Glutamatergic neuron (in vitro differentiated cells): ENCODE results near the gene PRR18. TPM values are rescaled to one million over a fixed set of nuclear protein-coding genes. Genes with fewer than 3 reads are reported as not detected.

Source experiments
- DNase-seq: peaks from one replicate; pipeline ENCODE4 v3.0.0; 2022
- H3K27ac Mint-ChIP-seq: one replicate; pipeline ENCODE4 v1.8.0; 2020; ENCODE audit warnings: mild to moderate bottlenecking, mixed read lengths, inconsistent platforms; ENCODE audit not compliant: unreplicated experiment
- H3K27me3 Mint-ChIP-seq: one replicate; pipeline ENCODE4 v1.8.0; 2020; ENCODE audit warnings: mild to moderate bottlenecking, moderate library complexity, mixed read lengths, inconsistent platforms; ENCODE audit not compliant: unreplicated experiment
- H3K36me3 Mint-ChIP-seq: one replicate; pipeline ENCODE4 v1.8.0; 2020; ENCODE audit warnings: mild to moderate bottlenecking, mixed read lengths, inconsistent platforms; ENCODE audit not compliant: unreplicated experiment
- H3K4me1 Mint-ChIP-seq: one replicate; pipeline ENCODE4 v1.8.0; 2020; ENCODE audit warnings: mild to moderate bottlenecking, low read depth, mixed read lengths, inconsistent platforms; ENCODE audit not compliant: unreplicated experiment
- H3K4me3 Mint-ChIP-seq: one replicate; pipeline ENCODE4 v1.8.0; 2020; ENCODE audit warnings: mild to moderate bottlenecking, mixed read lengths, inconsistent platforms; ENCODE audit not compliant: unreplicated experiment
- H3K9me3 Mint-ChIP-seq: one replicate; pipeline ENCODE4 v1.8.0; 2020; ENCODE audit warnings: mild to moderate bottlenecking, moderate library complexity, mixed read lengths, inconsistent platforms; ENCODE audit not compliant: unreplicated experiment
- total RNA-seq: library from RNA; stranded (reverse); fragmentation: NEBNext Ultra II Directional; extraction: Animal tissue kit (Norgen Biotek cat#: 25700); gene quantifications from one replicate; pipeline ENCODE4 v1.2.1, GENCODE V29; 2021; ENCODE audit not compliant: unreplicated experiment
- TF ChIP-seq, protein P1 (sequence below): fragments of 200-600 bp; sonication (generic); IDR thresholded peaks from one replicate; pipeline ENCODE4 v1.5.0; 2021; ENCODE audit not compliant: partially characterized antibody, unreplicated experiment

PRR18 gene
- total RNA-seq, 1 donor from 2014 or later: not detected

DNA sequence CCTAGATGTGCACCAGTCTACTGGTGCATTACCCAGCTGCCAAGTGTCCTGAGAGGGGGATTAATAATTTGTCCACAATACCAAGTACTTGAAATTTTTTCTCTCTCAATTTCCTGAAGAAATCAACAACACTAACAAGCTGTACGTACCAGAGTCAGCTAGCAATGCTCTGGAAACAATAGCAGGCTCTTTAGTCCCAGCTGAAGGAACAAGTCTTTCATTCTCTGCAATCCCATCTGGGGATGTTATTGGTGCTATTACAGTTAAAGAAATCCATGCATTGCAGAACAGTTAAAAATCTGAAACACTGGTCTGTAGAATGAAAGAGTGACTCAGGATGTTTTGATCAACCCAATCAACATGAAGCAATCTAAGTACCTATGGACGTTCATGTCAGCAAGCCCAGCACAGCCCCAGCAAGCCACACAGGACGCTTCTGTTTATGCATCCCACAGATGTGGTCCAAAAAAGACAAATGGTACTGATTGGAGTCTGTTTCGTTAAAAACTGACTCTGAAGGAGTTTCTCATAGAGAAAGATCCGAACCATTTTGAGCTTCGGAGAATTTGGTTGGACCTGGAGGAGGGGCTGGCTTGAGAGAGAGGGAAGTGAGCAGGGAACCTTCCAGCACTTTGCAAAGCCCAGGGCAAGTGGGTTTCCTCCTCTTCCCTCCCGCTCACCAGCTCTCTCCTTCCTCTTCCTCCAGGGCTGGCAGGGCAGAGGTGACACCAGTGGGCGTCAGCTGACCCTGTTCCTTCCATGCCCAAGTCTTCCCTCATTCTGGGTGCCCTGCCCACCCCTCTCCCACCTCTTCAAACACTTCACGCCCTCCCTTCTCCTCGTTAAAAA lies 11.9 kb downstream of the PRR18 start:
- peaks cover 1% of the 10 kb centered on the region for H3K27me3 Mint-ChIP-seq
- H3K4me1 Mint-ChIP-seq: no peaks in the 10 kb centered on the region
- H3K9me3 Mint-ChIP-seq: peaks cover 3% of the 10 kb centered on the region
- no peak for DNase-seq
- peak overlapping the region; percentile 26 for H3K27ac Mint-ChIP-seq
- TF ChIP-seq, protein P1, sequence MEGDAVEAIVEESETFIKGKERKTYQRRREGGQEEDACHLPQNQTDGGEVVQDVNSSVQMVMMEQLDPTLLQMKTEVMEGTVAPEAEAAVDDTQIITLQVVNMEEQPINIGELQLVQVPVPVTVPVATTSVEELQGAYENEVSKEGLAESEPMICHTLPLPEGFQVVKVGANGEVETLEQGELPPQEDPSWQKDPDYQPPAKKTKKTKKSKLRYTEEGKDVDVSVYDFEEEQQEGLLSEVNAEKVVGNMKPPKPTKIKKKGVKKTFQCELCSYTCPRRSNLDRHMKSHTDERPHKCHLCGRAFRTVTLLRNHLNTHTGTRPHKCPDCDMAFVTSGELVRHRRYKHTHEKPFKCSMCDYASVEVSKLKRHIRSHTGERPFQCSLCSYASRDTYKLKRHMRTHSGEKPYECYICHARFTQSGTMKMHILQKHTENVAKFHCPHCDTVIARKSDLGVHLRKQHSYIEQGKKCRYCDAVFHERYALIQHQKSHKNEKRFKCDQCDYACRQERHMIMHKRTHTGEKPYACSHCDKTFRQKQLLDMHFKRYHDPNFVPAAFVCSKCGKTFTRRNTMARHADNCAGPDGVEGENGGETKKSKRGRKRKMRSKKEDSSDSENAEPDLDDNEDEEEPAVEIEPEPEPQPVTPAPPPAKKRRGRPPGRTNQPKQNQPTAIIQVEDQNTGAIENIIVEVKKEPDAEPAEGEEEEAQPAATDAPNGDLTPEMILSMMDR: no peak
- H3K36me3 Mint-ChIP-seq: peaks cover 17% of the 10 kb centered on the region
- H3K4me3 Mint-ChIP-seq: no peak overlapping the region

- H3K4me3 Mint-ChIP-seq: no peak overlapping the region
- DNase-seq: no peak
- H3K27ac Mint-ChIP-seq: no peak overlapping the region
- H3K4me1 Mint-ChIP-seq: no peaks in the 10 kb centered on the region
- H3K9me3 Mint-ChIP-seq: peaks cover 3% of the 10 kb centered on the region
- peaks cover 15% of the 10 kb centered on the region for H3K36me3 Mint-ChIP-seq
- TF ChIP-seq, protein P1: no peak
- peaks cover 1% of the 10 kb centered on the region for H3K27me3 Mint-ChIP-seq
These were observed 14.2 kb downstream of the PRR18 start for GRCh38 chr6:166293731-166294584.

GRCh38 chr6:166289207-166290060 lies 18.8 kb downstream of the PRR18 start:
- Mint-ChIP-seq H3K36me3 (no peaks in the 10 kb centered on the region), H3K27me3 (peaks cover 2% of the 10 kb centered on the region), H3K4me1 (no peaks in the 10 kb centered on the region), H3K27ac (no peak overlapping the region), H3K4me3 (no peak overlapping the region), H3K9me3 (no peaks in the 10 kb centered on the region)
- TF ChIP-seq, protein P1: no peak
- no peak for DNase-seq

DNA sequence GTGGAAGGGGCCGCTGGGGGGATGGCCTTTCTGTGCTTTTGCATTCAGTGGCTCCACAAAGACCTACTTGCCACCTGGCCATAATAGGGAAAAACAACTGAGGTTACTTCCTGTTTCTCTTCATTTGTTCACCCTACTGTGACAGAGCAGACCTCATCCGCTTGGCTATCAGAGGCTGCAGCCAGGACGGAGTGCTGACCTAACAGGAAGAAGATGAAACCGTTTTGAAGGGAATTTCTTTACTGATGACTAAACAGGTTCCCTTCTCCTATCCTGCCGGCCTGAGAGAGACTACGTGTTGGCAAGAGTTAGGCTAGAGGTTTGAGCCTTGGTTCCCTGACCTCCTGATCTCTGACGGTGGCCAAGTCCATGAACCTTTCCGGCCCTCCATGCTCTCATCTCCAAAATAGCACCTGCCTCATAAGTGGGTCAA lies 21.3 kb downstream of the PRR18 start:
- Mint-ChIP-seq H3K27ac (no peak overlapping the region), H3K4me3 (no peak overlapping the region), H3K36me3 (no peaks in the 10 kb centered on the region), H3K9me3 (no peaks in the 10 kb centered on the region), H3K27me3 (peaks cover 2% of the 10 kb centered on the region), H3K4me1 (peaks cover 4% of the 10 kb centered on the region)
- TF ChIP-seq, protein P1: no peak
- DNase-seq: no peak
